Activated T-cell treated with anti-CD3 and anti-CD28 coated beads, Interleukin-2, amount 50 U/mL, for 24 hours (primary cell): ENCODE measurements around the gene STARD5.
A peak's percentile ranks its signal among the peaks of the same experiment; 100 is the strongest.

Source experiments
- DNase-seq: peaks from one replicate; pipeline ENCODE4 v3.0.0-alpha.2; 2020
- H3K27ac Mint-ChIP-seq: 2 replicates; pipeline ENCODE4 v1.8.0; 2020; ENCODE audit warnings: mild to moderate bottlenecking, mixed read lengths
- H3K27me3 Mint-ChIP-seq: 2 replicates; pipeline ENCODE4 v1.8.0; 2020; ENCODE audit warnings: mixed read lengths
- H3K36me3 Mint-ChIP-seq: 2 replicates; pipeline ENCODE4 v1.8.0; 2020; ENCODE audit warnings: low read depth, mixed read lengths
- H3K4me1 Mint-ChIP-seq: 2 replicates; pipeline ENCODE4 v1.8.0; 2020; ENCODE audit warnings: low read depth, mixed read lengths
- H3K4me3 Mint-ChIP-seq: 2 replicates; pipeline ENCODE4 v1.8.0; 2020; ENCODE audit warnings: mild to moderate bottlenecking, moderate library complexity, mixed read lengths
- H3K9me3 Mint-ChIP-seq: 2 replicates; pipeline ENCODE4 v1.8.0; 2020; ENCODE audit warnings: mixed read lengths

Gene STARD5

DNA sequence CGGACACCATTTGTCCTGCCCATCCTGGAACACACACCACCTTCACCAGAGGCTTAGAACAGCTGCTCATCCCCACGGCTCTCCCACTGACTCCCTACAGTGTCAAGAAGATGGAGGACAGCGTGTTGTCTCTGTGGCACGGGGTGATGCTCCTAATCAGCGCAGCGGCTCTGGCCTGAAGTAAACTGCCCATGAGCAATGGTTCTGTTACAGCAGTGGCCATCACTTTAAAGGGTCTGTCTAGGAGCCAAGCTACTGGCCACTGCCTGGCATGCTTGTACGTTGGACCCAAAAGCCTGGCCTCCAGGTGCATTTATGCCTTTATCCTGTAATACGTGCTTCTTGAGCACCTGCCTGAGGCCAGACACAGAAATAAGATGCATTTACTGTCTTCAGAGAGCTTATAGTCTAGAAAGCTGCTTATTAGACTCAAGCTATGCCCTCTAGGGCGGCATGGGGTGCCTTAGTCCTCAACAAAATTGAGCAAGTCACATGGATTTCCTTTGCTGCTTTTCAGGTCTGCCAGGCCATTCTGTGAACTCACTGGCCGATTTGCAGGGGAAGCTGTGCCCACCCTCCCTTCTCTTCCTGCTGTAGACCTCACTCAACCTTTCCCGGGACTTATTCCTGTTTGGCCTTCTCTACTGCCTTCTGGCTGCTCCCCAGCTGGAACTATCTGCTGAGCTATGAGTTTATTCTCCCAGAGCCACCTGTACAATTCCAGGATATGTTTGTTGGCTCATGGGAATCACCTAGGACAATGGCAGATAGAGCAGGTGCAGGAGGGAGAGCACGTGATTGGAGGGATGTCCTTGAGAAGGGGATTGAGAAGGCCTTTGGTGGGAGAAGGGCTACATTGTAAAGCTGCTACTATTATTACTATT, 51.9 kb downstream of the STARD5 start:
- H3K4me3 Mint-ChIP-seq = no peak overlapping the region
- DNase-seq = no peak
- H3K27ac Mint-ChIP-seq = no peak overlapping the region
- no peaks in the 10 kb centered on the region for H3K27me3 Mint-ChIP-seq
- peaks cover 6% of the 10 kb centered on the region for H3K36me3 Mint-ChIP-seq
- peaks cover 41% of the 10 kb centered on the region for H3K4me1 Mint-ChIP-seq
- H3K9me3 Mint-ChIP-seq = peaks cover 6% of the 10 kb centered on the region

- Mint-ChIP-seq H3K27ac (no peak overlapping the region), H3K4me1 (peaks cover 41% of the 10 kb centered on the region), H3K4me3 (no peak overlapping the region), H3K27me3 (no peaks in the 10 kb centered on the region), H3K36me3 (no peaks in the 10 kb centered on the region), H3K9me3 (no peaks in the 10 kb centered on the region)
- DNase-seq = no peak
Observed at GRCh38 chr15:81270781-81271491, 53.0 kb downstream of the STARD5 start.

GRCh38 chr15:81270188-81270587, 53.8 kb downstream of the STARD5 start:
- H3K36me3 Mint-ChIP-seq = no peaks in the 10 kb centered on the region
- no peak for DNase-seq
- H3K4me1 Mint-ChIP-seq = peaks cover 41% of the 10 kb centered on the region
- no peak overlapping the region for H3K4me3 Mint-ChIP-seq
- H3K27me3 Mint-ChIP-seq = peaks cover under 1% of the 10 kb centered on the region
- H3K27ac Mint-ChIP-seq = peak overlapping the region; percentile 39
- no peaks in the 10 kb centered on the region for H3K9me3 Mint-ChIP-seq

GRCh38 chr15:81268881-81269601, 54.9 kb downstream of the STARD5 start:
- Mint-ChIP-seq H3K27me3 (peaks cover 5% of the 10 kb centered on the region), H3K4me1 (peaks cover 38% of the 10 kb centered on the region), H3K9me3 (no peaks in the 10 kb centered on the region), H3K4me3 (no peak overlapping the region), H3K36me3 (no peaks in the 10 kb centered on the region), H3K27ac (peak overlapping the region; percentile 63)
- DNase-seq = no peak

DNA sequence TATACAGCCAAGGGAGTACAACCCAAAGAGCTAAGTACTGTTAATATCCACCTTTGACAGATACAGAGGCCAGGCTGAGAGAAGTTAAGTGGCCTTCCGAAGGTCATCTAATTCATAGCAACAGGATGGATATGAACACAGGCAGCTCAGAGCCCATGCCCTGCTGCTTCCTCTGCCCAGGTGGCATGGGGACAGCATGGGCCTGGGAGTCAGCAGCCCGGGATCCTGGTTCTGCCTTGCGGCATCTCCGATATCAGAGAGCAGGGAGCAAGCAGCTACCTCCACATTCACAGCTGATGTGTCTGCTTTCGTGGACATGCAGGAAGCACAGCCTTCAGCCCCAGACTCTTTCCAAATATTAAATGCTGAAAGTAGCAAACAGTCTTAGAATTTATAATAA, 55.6 kb downstream of the STARD5 start:
- Mint-ChIP-seq H3K9me3 (no peaks in the 10 kb centered on the region), H3K27ac (no peak overlapping the region), H3K4me1 (peaks cover 38% of the 10 kb centered on the region), H3K4me3 (no peak overlapping the region), H3K36me3 (no peaks in the 10 kb centered on the region), H3K27me3 (peaks cover 5% of the 10 kb centered on the region)
- DNase-seq = no peak

DNA sequence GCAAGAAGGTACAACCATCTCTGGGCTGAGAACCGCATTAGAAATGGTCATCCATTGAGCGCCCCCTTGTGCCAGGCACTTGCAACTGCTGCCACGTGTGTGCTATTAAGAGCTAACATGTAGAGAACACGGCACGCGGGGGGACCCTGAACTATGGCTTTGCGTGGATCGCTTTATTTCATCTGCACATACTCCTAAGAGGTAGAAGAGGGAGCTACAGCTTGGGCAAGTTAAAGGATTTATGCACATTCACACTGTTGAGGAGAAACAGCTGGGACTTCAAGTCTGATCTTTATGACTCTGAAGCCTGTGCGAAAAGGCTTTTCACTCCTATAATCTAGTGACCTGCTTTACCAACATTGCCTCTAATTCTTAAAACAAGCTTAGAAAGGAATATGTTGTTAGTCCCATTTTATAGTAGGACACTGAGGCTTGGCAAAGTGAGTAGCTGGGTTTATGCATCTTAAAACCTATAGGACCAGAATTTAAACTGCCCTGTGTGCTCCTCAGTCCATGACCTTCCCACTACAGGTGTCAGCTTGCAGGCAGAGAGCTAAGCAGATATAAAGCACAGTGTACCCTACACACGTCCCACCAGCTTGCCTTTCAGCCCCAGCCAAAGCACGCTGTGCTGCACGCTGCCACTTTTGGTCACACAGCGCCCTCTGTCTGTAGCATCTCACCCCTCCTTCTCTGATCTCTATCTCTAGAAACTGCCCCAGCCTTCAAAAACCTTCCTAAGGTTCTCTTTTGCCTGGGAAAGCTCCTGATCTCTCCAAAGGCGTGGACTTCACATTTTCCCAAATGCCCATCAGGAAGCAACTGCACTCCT, 57.8 kb downstream of the STARD5 start:
- H3K4me3 Mint-ChIP-seq = peak overlapping the region; percentile 70
- peaks cover 5% of the 10 kb centered on the region for H3K27me3 Mint-ChIP-seq
- peak overlapping the region; percentile 91 for H3K27ac Mint-ChIP-seq
- no peaks in the 10 kb centered on the region for H3K9me3 Mint-ChIP-seq
- H3K36me3 Mint-ChIP-seq = no peaks in the 10 kb centered on the region
- peak; percentile 89 for DNase-seq
- peaks cover 38% of the 10 kb centered on the region for H3K4me1 Mint-ChIP-seq

DNA sequence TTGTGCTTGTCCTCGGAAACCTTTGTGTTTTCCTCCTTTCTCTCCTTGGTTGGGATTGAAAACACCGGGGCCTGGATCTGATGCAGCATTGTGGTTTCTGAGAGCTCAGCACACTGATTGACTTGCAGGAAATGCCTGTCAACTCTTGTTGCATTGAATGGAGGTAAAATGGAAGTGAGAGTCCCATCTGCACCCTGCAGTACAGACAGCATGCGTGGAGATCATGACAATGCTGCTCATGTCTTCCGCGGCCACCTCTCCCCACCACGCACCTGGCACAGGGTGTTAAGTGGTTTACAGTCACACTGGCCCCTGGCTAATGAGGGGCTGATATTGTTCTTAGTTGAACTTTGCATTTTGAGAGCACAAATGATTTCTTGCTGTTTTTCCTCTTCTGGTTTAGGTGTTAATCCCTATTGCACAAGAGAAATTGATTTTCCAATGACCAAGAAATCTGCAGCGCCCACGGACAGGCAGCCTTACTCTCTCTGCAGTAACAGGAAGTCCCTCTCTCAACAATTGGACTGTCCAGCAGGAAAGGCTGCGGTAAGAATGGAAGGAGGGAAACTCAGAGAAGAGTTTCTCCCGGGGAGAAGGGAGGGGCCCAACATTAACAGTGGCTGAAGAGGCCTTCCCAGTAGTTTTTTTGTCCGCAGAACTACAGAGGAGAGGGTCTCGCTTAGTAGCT, 58.5 kb downstream of the STARD5 start:
- H3K4me1 Mint-ChIP-seq = peaks cover 34% of the 10 kb centered on the region
- peak overlapping the region; percentile 70 for H3K4me3 Mint-ChIP-seq
- H3K27me3 Mint-ChIP-seq = peaks cover 5% of the 10 kb centered on the region
- H3K36me3 Mint-ChIP-seq = no peaks in the 10 kb centered on the region
- H3K27ac Mint-ChIP-seq = peak overlapping the region; percentile 91
- no peak for DNase-seq
- no peaks in the 10 kb centered on the region for H3K9me3 Mint-ChIP-seq

GRCh38 chr15:81264072-81264857, 59.7 kb downstream of the STARD5 start:
- Mint-ChIP-seq H3K4me1 (peaks cover 25% of the 10 kb centered on the region), H3K27ac (no peak overlapping the region), H3K9me3 (no peaks in the 10 kb centered on the region), H3K36me3 (no peaks in the 10 kb centered on the region), H3K4me3 (no peak overlapping the region), H3K27me3 (peaks cover 5% of the 10 kb centered on the region)
- DNase-seq = no peak

GRCh38 chr15:81263477-81263876, 60.5 kb downstream of the STARD5 start:
- H3K4me1 Mint-ChIP-seq = peaks cover 19% of the 10 kb centered on the region
- H3K4me3 Mint-ChIP-seq = no peak overlapping the region
- DNase-seq = no peak
- H3K9me3 Mint-ChIP-seq = no peaks in the 10 kb centered on the region
- no peaks in the 10 kb centered on the region for H3K36me3 Mint-ChIP-seq
- H3K27ac Mint-ChIP-seq = no peak overlapping the region
- peaks cover 5% of the 10 kb centered on the region for H3K27me3 Mint-ChIP-seq

GRCh38 chr15:81261172-81261811, 62.6 kb downstream of the STARD5 start:
- H3K36me3 Mint-ChIP-seq = no peaks in the 10 kb centered on the region

DNA sequence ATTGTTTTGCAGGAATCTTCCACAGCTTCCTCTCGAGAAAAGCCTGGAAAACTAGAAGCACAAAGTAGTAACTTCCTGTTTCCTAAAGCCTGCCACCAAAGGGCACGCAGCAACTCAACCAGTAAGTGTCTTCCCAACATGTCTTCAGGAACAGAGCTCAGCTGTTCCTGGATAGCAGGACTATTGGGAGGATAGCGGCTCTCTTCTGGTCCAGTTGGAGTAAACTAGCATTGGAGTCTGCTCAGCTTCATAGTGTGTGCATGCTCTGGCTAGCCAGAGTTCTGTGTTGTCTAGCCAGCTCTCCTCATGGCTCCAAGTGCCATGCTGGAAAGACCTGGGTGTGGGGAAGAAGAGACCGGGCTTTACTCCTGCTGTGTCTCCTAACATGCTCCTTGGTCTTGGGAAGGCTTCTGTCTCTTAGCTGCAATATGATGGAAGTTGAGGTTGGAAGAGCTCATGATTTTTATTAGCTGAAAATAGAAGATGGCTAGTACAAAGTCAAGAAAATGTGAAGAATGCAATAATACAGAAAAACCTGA, 64.1 kb downstream of the STARD5 start:
- H3K4me3 Mint-ChIP-seq = no peak overlapping the region
- H3K27ac Mint-ChIP-seq = no peak overlapping the region
- peaks cover under 1% of the 10 kb centered on the region for H3K27me3 Mint-ChIP-seq
- H3K4me1 Mint-ChIP-seq = peaks cover 11% of the 10 kb centered on the region
- no peaks in the 10 kb centered on the region for H3K9me3 Mint-ChIP-seq
- no peak for DNase-seq
- H3K36me3 Mint-ChIP-seq = no peaks in the 10 kb centered on the region

More at GRCh38 chr15:81261172-81261811, 62.6 kb downstream of the STARD5 start:
- no peak overlapping the region for H3K27ac Mint-ChIP-seq
- no peaks in the 10 kb centered on the region for H3K9me3 Mint-ChIP-seq
- DNase-seq = no peak
- H3K4me1 Mint-ChIP-seq = peaks cover 16% of the 10 kb centered on the region
- peaks cover 5% of the 10 kb centered on the region for H3K27me3 Mint-ChIP-seq
- H3K4me3 Mint-ChIP-seq = no peak overlapping the region
